H1 (cell line): Measurements from ENCODE around the gene ZNF85. TPM values are rescaled to one million over a fixed set of nuclear protein-coding genes. Genes with fewer than 3 reads are reported as not detected.
"Not testable (repeated sequence)": the region's sequence is repeated elsewhere in the genome, so short reads cannot be mapped to it uniquely, and the experiment has no call there.

Experiments
- CTCF ChIA-PET: fragments of 300-600 bp; sonication (Branson Sonifier 250); formaldehyde crosslinking; loops from one replicate; lab custom pipeline; 2021; ENCODE audit not compliant: partially characterized antibody; lab: Charles Lee
- POLR2A ChIA-PET: fragments of 300-600 bp; sonication (Branson Sonifier 250); formaldehyde crosslinking; loops from one replicate; lab custom pipeline; 2021; ENCODE audit warnings: inconsistent platforms; ENCODE audit not compliant: partially characterized antibody; lab: Charles Lee
- DNase-seq, 2 experiments: peaks; one replicate each; pipeline versions ENCODE4 v3.0.0 to v3.0.0-alpha.2; 2010 to 2022; ENCODE audit warnings: low spot score in 2 of 2, low read depth in 1 of 2, mixed read lengths in 1 of 2
- FAIRE-seq: peaks from 2 replicates; lab custom pipeline; 2011; peaks lifted over from hg19 to GRCh38; lab: Jason Lieb, UNC
- H2AFZ ChIP-seq: 2 replicates; pipeline ENCODE4 v1.8.1; 2012; ENCODE audit warnings: low read length, inconsistent platforms
- H2AK5ac ChIP-seq: 2 replicates; pipeline ENCODE4 v1.6.1; 2013; ENCODE audit warnings: low read depth, low read length
- H2BK120ac ChIP-seq: replicated peaks from 2 replicates; pipeline ENCODE3; 2013; ENCODE audit warnings: low read depth, low read length, inconsistent platforms
- H2BK12ac ChIP-seq: 2 replicates; pipeline ENCODE4 v1.6.1; 2013; ENCODE audit warnings: low read depth, low read length
- H2BK15ac ChIP-seq: 2 replicates; pipeline ENCODE4 v1.6.1; 2013; ENCODE audit warnings: low read length
- H2BK20ac ChIP-seq: 2 replicates; pipeline ENCODE4 v1.6.1; 2013; ENCODE audit warnings: low read length
- H2BK5ac ChIP-seq: 2 replicates; pipeline ENCODE4 v1.6.1; 2013; ENCODE audit warnings: low read depth, low read length
- H3K14ac ChIP-seq: 2 replicates; pipeline ENCODE4 v1.6.1; 2013; ENCODE audit warnings: inconsistent platforms; ENCODE audit not compliant: insufficient read length
- H3K18ac ChIP-seq: 2 replicates; pipeline ENCODE4 v1.6.1; 2013; ENCODE audit warnings: low read length; ENCODE audit errors: extremely low read depth
- H3K23ac ChIP-seq: 2 replicates; pipeline ENCODE4 v1.6.1; 2013; ENCODE audit warnings: inconsistent platforms; ENCODE audit not compliant: insufficient read length
- H3K23me2 ChIP-seq: 2 replicates; pipeline ENCODE4 v1.6.1; 2013; ENCODE audit warnings: low read depth, low read length
- H3K27ac ChIP-seq: 2 replicates; pipeline ENCODE4 v1.6.1; 2011; ENCODE audit warnings: low read depth, low read length, inconsistent platforms
- H3K27me3 ChIP-seq, 4 experiments: replicated peaks in 1 of 4; 1 replicate in 1 of 4; 2 replicates in 3 of 4; pipeline versions ENCODE4 v1.6.1 to v1.8.1; 2011 to 2013; ENCODE audit warnings: low read length in 3 of 4, mild to moderate bottlenecking in 3 of 4, inconsistent platforms in 2 of 4, mixed read lengths in 2 of 4, moderate library complexity in 1 of 4; ENCODE audit not compliant: control insufficient read depth in 3 of 4, insufficient read depth in 3 of 4; ENCODE audit errors: extremely low read depth in 1 of 4
- H3K36me3 ChIP-seq, 4 experiments: 2 replicates each; pipeline versions ENCODE4 v1.6.1 to v1.8.1; 2011 to 2013; ENCODE audit warnings: mild to moderate bottlenecking in 4 of 4, low read length in 3 of 4, moderate library complexity in 2 of 4, control low read depth in 1 of 4, inconsistent platforms in 1 of 4; ENCODE audit not compliant: insufficient read depth in 4 of 4, control insufficient read depth in 2 of 4
- H3K4ac ChIP-seq: replicated peaks from 2 replicates; pipeline ENCODE3; 2013; ENCODE audit warnings: low read length, low read depth, mixed read lengths, inconsistent platforms; ENCODE audit not compliant: insufficient read length
- H3K4me1 ChIP-seq, 4 experiments: replicated peaks in 1 of 4; 1 replicate in 1 of 4; 2 replicates in 3 of 4; pipeline versions ENCODE4 v1.6.1 to v1.8.1; 2011 to 2013; ENCODE audit warnings: low read length in 3 of 4, inconsistent platforms in 2 of 4, mixed read lengths in 1 of 4; ENCODE audit not compliant: insufficient read depth in 4 of 4, control insufficient read depth in 3 of 4
- H3K4me2 ChIP-seq, 2 experiments: 2 replicates each; pipeline versions ENCODE4 v1.6.1 to v1.8.1; 2011 to 2013; ENCODE audit warnings: low read depth in 2 of 2, low read length in 2 of 2, control low read depth in 1 of 2, inconsistent platforms in 1 of 2, mild to moderate bottlenecking in 1 of 2; ENCODE audit not compliant: insufficient read depth in 1 of 2
- H3K4me3 ChIP-seq, 4 experiments: fragments of 200-600, 300-600 bp in 1 of 4; sonication (generic), shearing (Covaris generic), sonication (Bioruptor Twin) in 1 of 4; 2 replicates each; pipeline versions ENCODE4 v1.5.1 to v1.8.1; 2011 to 2016; ENCODE audit warnings: low read length in 4 of 4, low read depth in 3 of 4, control low read depth in 2 of 4, inconsistent platforms in 2 of 4, mild to moderate bottlenecking in 2 of 4, mixed read lengths in 1 of 4, moderate library complexity in 1 of 4; ENCODE audit not compliant: insufficient read depth in 2 of 4; ENCODE audit errors: extremely low read depth in 1 of 4
- H3K56ac ChIP-seq: replicated peaks from 2 replicates; pipeline ENCODE3; 2013; ENCODE audit warnings: low read depth, mild to moderate bottlenecking, mixed read lengths, low read length, inconsistent platforms; ENCODE audit not compliant: insufficient read length
- H3K79me1 ChIP-seq: 2 replicates; pipeline ENCODE4 v1.6.1; 2013; ENCODE audit warnings: low read depth, low read length, control low read depth
- H3K79me2 ChIP-seq, 2 experiments: 2 replicates each; pipeline versions ENCODE4 v1.6.1 to v1.8.1; 2012 to 2013; ENCODE audit warnings: low read length in 2 of 2, mild to moderate bottlenecking in 2 of 2, inconsistent platforms in 1 of 2; ENCODE audit not compliant: insufficient read depth in 2 of 2, control insufficient read depth in 1 of 2
- H3K9ac ChIP-seq, 4 experiments: replicated peaks in 1 of 4; 1 replicate in 1 of 4; 2 replicates in 3 of 4; pipeline versions ENCODE4 v1.6.1 to v1.8.1; 2011 to 2013; ENCODE audit warnings: low read depth in 3 of 4, low read length in 3 of 4, control low read depth in 2 of 4, mild to moderate bottlenecking in 2 of 4, moderate library complexity in 2 of 4, inconsistent platforms in 1 of 4; ENCODE audit errors: extremely low read depth in 1 of 4
- H3K9me3 ChIP-seq, 2 experiments: 2 replicates each; pipeline versions ENCODE4 v1.6.1 to v1.8.1; 2012 to 2013; ENCODE audit warnings: mild to moderate bottlenecking in 2 of 2, moderate library complexity in 2 of 2, control low read depth in 1 of 2, inconsistent platforms in 1 of 2, low read depth in 1 of 2, low read length in 1 of 2, mixed read lengths in 1 of 2; ENCODE audit not compliant: insufficient read depth in 2 of 2
- H4K20me1 ChIP-seq, 2 experiments: replicated peaks in 1 of 2; 2 replicates each; pipeline versions ENCODE3 to v1.8.1; 2011 to 2013; ENCODE audit warnings: inconsistent platforms in 2 of 2, low read length in 2 of 2, mild to moderate bottlenecking in 1 of 2; ENCODE audit not compliant: insufficient read depth in 2 of 2, control insufficient read depth in 1 of 2
- H4K5ac ChIP-seq: 2 replicates; pipeline ENCODE4 v1.6.1; 2013; ENCODE audit warnings: low read length, low read depth, mixed read lengths, inconsistent platforms; ENCODE audit not compliant: insufficient read length
- H4K8ac ChIP-seq: 2 replicates; pipeline ENCODE4 v1.8.0; 2013; ENCODE audit warnings: mild to moderate bottlenecking, moderate library complexity, low read length, inconsistent platforms; ENCODE audit not compliant: insufficient read depth; ENCODE audit errors: extremely low read depth
- H4K91ac ChIP-seq: replicated peaks from 2 replicates; pipeline ENCODE3; 2013; ENCODE audit warnings: low read length, mixed read lengths, inconsistent platforms; ENCODE audit not compliant: insufficient read length
- WGBS, 2 experiments: shearing (Covaris generic) in 1 of 2; methylation state at CpG; one replicate each; pipeline versions ENCODE4 v1.1.6 to v1.1.7; 2013 to 2015; ENCODE audit warnings: low lambda C conversion rate in 2 of 2, mixed read lengths in 2 of 2, inconsistent platforms in 1 of 2, low coverage in 1 of 2, missing lambda C conversion rate in 1 of 2; ENCODE audit not compliant: insufficient replicate concordance in 2 of 2, insufficient coverage in 1 of 2, insufficient read length in 1 of 2; ENCODE audit errors: extremely low coverage in 1 of 2, missing lambda C conversion rate in 1 of 2; 5-methylcytosine and 5-hydroxymethylcytosine counted together
- polyA plus RNA-seq, 7 experiments: library from polyadenylated mRNA; depleted of rRNA in 3 of 7; stranded (reverse) in 5 of 7; unstranded in 2 of 7; fragments of >200 nt in 5 of 7; fragments of 200-250 nt in 2 of 7; gene quantifications; 1 replicate in 5 of 7; 2 replicates in 1 of 7; 4 replicates in 1 of 7; pipeline versions ENCODE4 v1.2.1 to v1.2.3, GENCODE V29; 2011 to 2013; ENCODE audit warnings: missing spikeins in 2 of 7, mixed read lengths in 2 of 7
- total RNA-seq: library from RNA; stranded (reverse); fragmentation: NEBNext Ultra II Directional; extraction: Animal tissue kit (Norgen Biotek cat#: 25700); gene quantifications from 2 replicates; pipeline ENCODE4 v1.2.1, GENCODE V29; 2021

Gene ZNF85
- total and polyA plus RNA-seq, 2 of the 8 experiments (the other 6 are each of a cell fraction or from before 2014, with no cell fraction given): 7.6 to 22.2 TPM

- H4K91ac ChIP-seq, H2AFZ ChIP-seq, H4K5ac ChIP-seq, H3K27me3 ChIP-seq, H4K20me1 ChIP-seq, H3K56ac ChIP-seq, H2BK12ac ChIP-seq, CTCF ChIA-PET, H3K4me1 ChIP-seq, H3K9me3 ChIP-seq, H2BK15ac ChIP-seq, H3K27ac ChIP-seq, DNase-seq, H3K14ac ChIP-seq, H3K18ac ChIP-seq, H3K23me2 ChIP-seq, H3K4me2 ChIP-seq, H2BK20ac ChIP-seq, FAIRE-seq, H2BK5ac ChIP-seq, H3K9ac ChIP-seq, H2AK5ac ChIP-seq, H3K23ac ChIP-seq, H3K4ac ChIP-seq, H2BK120ac ChIP-seq, H3K4me3 ChIP-seq, H4K8ac ChIP-seq, H3K79me1 ChIP-seq: not testable (repeated sequence)
- peaks cover 0 to 31% (median 14%) of the 10 kb centered on the region in 4 experiments; a peak in 4 of 8 replicates for H3K36me3 ChIP-seq
- H3K79me2 ChIP-seq: peaks cover 0 to 18% of the 10 kb centered on the region in 2 experiments; a peak in 2 of 4 replicates
- 92% methylated on average over 5 of the region's 5 CpGs; no CpG with 5 or more reads in 1 of the 2 experiments for WGBS, 2 experiments
- POLR2A ChIA-PET: interaction anchor here (1.2 to 1.8 kb wide), 2 partner anchors 9 to 13 kb away, joined by 6 to 7 read pairs; partner anchors contain the start of gene ZNF85
Observed at GRCh38 chr19:20936322-20936947, 13.4 kb downstream of the ZNF85 start.
